ENCODE results near the gene C4B.
"Not testable (repeated sequence)": the region's sequence is repeated elsewhere in the genome, so short reads cannot be mapped to it uniquely, and the experiment has no call there.

Gene C4B

DNA sequence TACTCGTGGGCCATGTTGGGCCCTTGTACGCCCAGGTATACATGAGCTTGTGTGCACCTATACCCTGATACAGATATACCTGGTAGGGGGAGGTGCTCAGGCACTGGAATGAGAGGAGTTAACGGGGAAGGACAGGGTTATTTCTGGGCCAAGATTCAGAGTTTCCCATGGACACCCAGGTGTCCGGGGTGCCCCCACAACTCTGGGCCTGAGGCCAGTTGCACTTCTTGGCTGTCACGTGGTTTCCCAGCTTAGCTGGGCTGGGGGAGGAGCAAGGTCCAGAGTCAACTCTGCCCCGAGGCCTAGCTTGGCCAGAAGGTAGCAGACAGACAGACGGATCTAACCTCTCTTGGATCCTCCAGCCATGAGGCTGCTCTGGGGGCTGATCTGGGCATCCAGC, 32.9 kb upstream of the C4B start, which contains the start of gene C4A:
C4A (plus strand) TSS at position 314 of the 400 bp plus-strand sequence; CDS start at position 365, 51 bp downstream.
- DNase-seq: not testable (repeated sequence)

DNA sequence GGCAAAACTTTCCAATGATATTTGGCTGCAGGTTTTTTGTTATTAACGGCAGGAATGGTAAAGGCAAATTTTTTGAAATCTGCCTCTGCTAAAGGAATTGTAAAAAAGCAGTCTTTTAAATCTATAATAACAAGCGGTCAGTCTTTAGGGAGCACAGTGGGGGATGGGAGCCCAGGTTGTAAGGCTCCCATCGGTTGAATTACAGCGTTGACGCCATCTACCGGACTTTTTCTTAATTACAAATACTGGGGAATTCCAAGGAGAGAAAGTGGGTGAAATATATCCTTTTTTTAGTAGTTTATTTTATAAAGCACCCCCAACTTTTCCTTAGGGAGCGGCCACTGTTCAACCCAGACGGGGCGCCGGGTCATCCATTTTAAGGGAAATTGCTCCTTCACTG, 25.2 kb upstream of the C4B start:
- DNase-seq: not testable (repeated sequence)

DNA sequence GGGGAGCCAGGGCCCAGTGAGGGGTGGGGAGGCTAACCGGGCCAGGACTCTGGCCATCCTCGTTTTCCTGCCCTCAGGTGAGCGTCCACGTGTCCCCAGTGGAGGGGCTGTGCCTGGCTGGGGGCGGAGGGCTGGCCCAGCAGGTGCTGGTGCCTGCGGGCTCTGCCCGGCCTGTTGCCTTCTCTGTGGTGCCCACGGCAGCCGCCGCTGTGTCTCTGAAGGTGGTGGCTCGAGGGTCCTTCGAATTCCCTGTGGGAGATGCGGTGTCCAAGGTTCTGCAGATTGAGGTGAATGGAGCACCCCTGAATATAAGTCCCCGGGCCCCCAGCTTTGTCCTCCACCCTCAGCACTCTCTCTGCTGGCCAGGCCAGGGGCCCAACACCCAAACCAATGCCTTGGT, 20.2 kb upstream of the C4B start:
- DNase-seq: not testable (repeated sequence)

DNA sequence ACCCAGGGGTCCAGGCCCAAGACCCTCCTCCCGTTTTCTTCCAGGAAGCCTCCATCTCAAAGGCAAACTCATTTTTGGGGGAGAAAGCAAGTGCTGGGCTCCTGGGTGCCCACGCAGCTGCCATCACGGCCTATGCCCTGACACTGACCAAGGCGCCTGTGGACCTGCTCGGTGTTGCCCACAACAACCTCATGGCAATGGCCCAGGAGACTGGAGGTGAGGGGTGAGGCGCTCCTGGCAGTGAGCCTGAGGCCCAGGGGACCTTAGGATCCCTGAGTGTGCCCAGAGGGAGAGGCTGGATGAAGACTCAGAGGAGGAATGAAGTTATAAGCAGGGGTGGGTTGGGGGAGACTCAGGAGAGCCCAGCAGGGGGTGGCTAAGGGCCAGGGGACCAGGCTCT, 18.2 kb upstream of the C4B start:
- DNase-seq: not testable (repeated sequence)

DNA sequence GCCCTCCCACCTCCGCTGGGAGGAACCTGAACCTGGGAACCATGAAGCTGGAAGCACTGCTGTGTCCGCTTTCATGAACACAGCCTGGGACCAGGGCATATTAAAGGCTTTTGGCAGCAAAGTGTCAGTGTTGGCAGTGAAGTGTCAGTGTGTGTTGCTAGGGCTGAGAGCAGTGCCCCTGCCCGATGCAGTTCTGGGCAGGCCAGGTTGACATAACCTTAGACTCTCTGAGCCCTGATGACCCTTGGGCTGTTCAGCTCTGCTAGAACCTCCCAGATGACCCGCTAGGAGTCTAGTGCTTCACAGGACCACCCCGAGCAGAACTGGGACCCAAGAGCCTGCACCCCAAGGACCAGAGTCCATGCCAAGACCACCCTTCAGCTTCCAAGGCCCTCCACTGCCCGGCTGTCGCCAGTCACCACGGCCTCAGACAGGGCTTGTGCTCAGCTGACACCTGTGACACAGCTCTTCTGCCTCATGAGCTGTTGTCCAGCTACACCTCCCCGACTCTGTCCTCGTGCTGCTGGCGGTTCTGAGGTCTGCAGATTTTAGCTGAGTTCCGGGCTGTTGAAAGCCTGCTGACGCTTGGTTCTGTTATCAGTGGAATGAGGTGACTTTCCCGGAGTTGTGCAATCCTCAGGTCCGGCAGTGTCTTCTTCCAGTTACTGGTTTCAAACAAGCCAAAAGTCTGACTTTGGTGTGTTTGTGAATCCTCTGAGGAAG, 11.9 kb upstream of the C4B start:
- DNase-seq: not testable (repeated sequence)

DNA sequence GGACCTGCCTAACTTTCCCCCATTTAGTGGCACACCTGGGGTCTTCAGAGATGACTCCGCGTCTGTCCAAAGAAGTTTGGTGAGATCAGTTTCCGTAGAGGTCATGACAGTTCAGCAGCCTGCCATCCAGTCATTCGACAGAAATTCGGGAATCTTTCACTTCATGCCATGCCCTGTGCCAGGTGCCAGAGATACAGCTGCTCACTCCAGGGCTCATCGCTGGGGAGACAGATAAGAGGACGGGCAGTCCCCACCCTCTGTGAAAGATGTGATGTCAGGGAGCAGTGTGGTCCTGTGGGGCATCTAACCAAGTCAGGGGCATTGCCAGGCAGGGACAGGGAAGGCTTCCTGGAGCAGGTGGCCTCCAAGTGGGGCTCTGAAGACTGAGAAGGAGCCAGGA, 11.3 kb upstream of the C4B start:
- not testable (repeated sequence) for DNase-seq

DNA sequence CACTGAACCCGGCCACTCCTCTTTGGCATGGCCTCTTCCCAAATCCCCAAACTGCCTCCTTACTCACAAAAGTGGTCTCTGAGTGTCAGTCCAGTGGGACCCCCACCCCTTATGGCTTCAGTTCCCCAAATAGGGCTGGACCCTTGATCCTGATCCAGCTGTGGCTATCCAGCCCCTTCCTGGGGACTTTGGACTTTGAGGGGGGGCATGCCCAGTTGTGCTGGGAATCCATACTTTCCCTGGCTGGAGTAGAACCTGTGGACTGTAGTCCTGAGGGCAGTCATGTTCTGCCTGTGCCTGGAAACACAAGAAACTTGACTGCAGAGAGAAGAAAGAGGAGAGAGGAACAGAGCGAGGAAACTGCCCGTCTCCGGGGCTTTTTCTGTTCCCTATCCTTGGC, 10.2 kb upstream of the C4B start:
- not testable (repeated sequence) for DNase-seq

DNA sequence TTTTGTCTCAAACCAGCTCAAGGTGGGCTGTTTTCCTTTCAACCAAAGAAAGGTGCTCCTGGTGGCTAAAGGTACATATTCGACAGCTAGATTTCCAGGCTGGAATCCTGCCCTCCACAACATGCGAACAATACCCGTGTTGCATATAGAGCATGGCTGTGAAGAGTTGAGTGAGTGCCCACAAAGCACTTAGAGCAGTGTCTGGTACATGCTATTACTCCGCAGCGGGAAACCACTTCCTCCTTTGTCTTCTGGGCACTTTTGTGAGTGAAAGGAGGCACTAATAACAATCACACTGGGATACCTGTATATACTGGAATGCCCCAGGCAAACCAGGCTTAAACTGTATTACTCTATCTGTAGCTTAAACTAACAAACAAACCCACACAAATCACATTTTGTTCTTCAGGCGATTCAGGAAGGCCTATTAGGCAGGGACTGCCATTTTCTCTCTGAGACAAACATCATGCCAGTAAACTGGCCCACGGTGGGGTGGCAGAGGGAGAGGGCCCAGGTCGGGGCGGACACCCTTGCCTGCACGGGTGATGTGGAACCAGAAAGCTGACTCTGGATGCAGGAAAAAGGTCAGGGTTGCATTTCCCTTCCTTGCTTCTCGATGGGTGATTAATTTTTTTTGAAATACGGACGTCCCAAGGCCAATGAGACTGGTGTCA, 9.6 kb upstream of the C4B start:
- DNase-seq: not testable (repeated sequence)

DNA sequence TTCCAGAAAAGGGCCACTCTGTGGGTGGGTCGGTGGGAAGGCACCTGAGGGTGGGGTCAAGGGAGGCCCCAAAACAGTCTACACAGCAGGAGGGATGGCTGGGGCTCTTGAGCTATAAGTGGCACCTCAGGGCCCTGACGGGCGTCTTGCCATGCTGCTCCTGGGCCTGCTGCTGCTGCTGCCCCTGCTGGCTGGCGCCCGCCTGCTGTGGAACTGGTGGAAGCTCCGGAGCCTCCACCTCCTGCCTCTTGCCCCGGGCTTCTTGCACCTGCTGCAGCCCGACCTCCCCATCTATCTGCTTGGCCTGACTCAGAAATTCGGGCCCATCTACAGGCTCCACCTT, 9.1 kb upstream of the C4B start:
- not testable (repeated sequence) for DNase-seq

DNA sequence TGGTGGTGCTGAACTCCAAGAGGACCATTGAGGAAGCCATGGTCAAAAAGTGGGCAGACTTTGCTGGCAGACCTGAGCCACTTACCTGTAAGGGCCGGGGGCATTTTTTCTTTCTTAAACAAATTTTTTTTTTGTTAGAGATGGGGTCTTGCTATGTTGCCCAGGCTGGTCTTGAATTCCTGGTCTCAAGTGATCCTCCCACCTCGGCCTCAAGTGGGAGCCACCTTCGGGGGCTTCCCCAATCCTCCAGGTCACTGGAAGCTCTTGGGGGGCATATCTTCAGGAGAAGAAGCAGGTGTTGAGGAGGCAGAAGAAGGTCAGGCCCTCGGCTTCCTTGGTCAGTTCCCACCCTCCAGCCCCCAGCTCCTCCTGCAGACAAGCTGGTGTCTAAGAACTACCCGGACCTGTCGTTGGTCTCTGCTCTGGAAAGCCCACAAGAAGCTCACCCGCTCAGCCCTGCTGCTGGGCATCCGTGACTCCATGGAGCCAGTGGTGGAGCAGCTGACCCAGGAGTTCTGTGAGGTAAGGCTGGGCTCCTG, 8.5 kb upstream of the C4B start:
- not testable (repeated sequence) for DNase-seq

DNA sequence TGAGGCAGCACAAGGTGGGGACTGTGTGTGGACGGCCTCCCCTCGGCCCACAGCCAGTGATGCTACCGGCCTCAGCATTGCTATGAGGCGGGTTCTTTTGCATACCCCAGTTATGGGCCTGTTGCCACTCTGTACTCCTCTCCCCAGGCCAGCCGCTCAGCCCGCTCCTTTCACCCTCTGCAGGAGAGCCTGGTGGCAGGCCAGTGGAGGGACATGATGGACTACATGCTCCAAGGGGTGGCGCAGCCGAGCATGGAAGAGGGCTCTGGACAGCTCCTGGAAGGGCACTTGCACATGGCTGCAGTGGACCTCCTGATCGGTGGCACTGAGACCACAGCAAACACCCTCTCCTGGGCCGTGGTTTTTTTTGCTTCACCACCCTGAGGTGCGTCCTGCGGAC, 7.5 kb upstream of the C4B start:
- DNase-seq: not testable (repeated sequence)

DNA sequence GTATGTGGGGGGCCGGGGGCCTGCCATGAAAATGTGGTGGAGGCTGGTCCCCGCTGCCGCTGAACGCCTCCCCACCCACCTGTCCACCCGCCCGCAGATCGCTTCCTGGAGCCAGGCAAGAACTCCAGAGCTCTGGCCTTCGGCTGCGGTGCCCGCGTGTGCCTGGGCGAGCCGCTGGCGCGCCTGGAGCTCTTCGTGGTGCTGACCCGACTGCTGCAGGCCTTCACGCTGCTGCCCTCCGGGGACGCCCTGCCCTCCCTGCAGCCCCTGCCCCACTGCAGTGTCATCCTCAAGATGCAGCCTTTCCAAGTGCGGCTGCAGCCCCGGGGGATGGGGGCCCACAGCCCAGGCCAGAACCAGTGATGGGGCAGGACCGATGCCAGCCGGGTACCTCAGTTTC, 6.6 kb upstream of the C4B start:
- DNase-seq: not testable (repeated sequence)

DNA sequence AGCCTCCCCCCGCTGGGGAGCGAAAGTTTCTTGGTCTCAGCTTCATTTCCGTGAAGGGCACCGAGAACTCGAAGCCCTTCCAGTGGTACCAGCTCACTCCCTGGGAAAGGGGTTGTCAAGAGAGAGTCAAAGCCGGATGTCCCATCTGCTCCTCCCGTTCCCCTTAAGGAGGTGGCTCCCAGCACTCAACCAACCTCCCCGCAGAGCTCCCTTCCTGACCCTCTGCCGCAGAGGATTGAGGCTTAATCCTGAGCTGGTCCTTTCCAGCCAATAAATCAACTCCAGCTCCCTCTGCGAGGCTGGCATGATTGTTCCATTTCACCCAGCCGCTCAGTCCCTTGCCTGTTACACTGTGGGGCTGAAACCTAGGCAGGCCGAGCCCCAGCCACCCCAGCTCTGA, 6.0 kb upstream of the C4B start:
- DNase-seq: not testable (repeated sequence)

DNA sequence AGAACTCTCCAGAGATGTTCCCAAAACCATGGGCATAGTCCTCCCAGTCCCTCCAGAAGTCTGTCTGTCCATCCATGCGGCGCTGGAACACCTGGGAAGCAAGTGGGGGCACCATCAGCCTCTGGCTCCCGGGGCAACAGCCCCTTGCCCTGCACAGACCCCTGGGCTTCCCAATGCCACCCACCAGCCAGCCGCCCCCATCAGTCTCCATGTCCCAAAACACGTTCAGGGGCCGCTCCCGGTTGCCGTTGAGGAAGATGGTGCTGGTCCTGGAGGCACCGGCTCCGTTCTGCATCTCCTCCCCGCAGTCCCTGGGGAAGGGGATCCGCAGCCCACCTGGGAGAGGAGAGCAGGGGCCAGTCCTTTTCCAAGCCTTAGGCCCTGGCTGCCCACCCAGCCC, 5.1 kb upstream of the C4B start:
- DNase-seq: not testable (repeated sequence)

DNA sequence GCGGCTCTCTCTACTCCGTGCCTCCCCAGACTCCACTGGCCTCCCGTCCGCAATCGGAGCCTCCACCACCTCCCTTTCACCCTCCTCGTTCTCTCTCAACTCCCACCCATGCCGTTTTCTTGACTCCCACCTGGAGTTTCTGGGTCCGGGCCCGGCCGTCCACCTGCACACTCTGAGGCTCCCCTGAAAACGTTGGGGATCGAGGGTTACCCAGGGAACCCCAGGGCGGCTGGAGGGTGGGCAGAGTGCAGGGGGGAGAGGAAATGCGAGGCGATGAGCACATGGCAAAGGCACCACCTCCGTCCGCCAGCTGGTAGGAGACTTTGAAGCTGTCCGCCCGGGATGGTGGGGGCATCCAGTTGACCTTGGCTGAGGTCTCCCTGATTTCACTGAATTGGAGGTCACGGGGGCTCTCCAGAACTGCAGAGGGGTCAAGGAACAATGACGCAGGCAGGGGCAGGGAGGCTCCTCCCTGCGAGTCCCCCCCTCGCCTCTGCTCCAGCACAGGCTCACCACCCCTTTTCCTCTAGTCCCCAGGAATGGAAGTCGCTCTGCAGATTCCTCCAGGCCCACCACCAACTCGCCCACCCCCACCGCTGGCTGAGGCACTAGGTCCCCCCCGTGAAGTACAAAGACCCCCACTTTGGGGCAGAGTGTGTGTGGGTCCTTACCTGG, 3.6 kb upstream of the C4B start:
- not testable (repeated sequence) for DNase-seq

DNA sequence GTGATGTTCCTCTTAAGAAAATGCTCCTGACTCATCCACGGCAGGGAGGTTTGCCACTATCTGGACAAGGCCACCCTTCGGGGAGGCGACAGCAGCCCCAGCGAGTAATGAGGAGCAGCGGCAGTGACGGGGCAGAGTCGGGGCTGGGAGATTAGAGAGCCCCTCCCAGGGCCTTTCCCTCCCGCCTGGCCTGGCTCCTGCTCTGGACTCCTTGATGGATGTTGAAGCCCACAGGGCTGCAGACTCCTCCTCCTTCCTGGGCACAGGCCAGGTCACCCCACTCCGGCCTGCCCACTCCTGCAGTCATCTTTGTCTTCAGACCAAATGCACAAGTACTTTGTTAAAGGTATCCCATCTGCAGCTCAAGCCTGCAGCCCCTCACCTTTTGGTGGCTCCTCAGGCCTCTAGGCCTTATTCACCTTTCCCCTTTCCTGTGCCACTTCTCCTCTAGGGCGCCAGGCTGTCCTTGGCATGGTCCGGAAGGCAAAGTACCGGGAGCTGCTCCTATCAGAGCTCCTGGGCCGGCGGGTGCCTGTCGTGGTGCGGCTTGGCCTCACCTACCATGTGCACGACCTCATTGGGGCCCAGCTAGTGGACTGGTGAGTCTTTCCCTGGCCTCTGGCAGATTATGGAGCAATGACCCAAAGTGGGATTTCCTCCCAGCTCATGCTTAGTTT, 1.5 kb upstream of the C4B start:
- not testable (repeated sequence) for DNase-seq

DNA sequence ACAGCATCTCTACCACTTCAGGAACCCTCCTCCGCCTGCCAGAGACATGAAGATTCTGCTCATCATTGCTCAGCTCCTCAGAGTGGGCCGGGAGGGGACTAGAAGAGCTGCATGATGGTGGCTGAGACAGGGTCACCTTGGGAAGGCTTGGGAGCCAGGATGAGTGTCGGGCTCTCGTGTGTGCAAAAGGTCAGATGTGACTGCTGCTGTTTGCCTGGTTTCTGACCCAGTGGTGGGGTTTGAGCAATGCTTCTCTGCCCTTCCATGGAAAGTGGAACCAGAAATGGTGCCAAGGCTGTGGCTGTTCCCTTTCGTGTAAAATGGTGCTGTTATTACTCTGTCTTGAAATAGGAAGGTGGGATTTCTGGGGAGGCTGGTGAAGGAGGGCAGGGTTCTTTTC, 857 bp upstream of the C4B start:
- DNase-seq: not testable (repeated sequence)

DNA sequence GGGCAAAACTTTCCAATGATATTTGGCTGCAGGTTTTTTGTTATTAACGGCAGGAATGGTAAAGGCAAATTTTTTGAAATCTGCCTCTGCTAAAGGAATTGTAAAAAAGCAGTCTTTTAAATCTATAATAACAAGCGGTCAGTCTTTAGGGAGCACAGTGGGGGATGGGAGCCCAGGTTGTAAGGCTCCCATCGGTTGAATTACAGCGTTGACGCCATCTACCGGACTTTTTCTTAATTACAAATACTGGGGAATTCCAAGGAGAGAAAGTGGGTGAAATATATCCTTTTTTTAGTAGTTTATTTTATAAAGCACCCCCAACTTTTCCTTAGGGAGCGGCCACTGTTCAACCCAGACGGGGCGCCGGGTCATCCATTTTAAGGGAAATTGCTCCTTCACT, 7.5 kb downstream of the C4B start:
- not testable (repeated sequence) for DNase-seq

DNA sequence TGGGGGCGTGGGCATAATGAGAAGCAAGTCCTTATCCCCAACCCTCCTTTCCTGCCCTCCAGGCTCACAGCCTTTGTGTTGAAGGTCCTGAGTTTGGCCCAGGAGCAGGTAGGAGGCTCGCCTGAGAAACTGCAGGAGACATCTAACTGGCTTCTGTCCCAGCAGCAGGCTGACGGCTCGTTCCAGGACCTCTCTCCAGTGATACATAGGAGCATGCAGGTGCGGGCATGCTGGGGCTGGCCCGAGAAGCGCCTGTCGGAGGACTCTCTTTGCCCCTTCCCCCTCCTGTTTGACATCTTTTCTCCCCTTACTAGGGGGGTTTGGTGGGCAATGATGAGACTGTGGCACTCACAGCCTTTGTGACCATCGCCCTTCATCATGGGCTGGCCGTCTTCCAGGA, 14.0 kb downstream of the C4B start:
- not testable (repeated sequence) for DNase-seq

DNA sequence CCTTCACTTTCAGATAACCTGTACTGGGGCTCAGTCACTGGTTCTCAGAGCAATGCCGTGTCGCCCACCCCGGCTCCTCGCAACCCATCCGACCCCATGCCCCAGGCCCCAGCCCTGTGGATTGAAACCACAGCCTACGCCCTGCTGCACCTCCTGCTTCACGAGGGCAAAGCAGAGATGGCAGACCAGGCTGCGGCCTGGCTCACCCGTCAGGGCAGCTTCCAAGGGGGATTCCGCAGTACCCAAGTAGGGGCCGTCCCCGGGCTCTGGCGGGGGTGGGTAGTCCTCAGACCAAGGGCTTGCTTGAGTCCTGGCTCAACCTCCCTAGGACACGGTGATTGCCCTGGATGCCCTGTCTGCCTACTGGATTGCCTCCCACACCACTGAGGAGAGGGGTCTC, 15.0 kb downstream of the C4B start:
- not testable (repeated sequence) for DNase-seq

DNA sequence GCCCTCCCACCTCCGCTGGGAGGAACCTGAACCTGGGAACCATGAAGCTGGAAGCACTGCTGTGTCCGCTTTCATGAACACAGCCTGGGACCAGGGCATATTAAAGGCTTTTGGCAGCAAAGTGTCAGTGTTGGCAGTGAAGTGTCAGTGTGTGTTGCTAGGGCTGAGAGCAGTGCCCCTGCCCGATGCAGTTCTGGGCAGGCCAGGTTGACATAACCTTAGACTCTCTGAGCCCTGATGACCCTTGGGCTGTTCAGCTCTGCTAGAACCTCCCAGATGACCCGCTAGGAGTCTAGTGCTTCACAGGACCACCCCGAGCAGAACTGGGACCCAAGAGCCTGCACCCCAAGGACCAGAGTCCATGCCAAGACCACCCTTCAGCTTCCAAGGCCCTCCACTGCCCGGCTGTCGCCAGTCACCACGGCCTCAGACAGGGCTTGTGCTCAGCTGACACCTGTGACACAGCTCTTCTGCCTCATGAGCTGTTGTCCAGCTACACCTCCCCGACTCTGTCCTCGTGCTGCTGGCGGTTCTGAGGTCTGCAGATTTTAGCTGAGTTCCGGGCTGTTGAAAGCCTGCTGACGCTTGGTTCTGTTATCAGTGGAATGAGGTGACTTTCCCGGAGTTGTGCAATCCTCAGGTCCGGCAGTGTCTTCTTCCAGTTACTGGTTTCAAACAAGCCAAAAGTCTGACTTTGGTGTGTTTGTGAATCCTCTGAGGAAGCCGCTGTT, 20.9 kb downstream of the C4B start:
- DNase-seq: not testable (repeated sequence)

DNA sequence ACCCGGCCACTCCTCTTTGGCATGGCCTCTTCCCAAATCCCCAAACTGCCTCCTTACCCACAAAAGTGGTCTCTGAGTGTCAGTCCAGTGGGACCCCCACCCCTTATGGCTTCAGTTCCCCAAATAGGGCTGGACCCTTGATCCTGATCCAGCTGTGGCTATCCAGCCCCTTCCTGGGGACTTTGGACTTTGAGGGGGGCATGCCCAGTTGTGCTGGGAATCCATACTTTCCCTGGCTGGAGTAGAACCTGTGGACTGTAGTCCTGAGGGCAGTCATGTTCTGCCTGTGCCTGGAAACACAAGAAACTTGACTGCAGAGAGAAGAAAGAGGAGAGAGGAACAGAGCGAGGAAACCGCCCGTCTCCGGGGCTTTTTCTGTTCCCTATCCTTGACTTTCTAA, 22.5 kb downstream of the C4B start:
- not testable (repeated sequence) for DNase-seq

Data from CD4-positive, alpha-beta T cell treated with Interleukin-1 beta for 1 hour (primary cell).